HL-60 (cell line): ENCODE data around the gene CIT.

Source experiments
- CTCF ChIP-seq: IDR thresholded peaks from one replicate; pipeline ENCODE4 v1.5.1; 2011; ENCODE audit warnings: low read length, control low read depth, inconsistent platforms; ENCODE audit not compliant: insufficient read depth
- POLR2AphosphoS5 ChIP-seq: IDR thresholded peaks from 2 replicates; pipeline ENCODE4 v1.6.1; 2012; ENCODE audit warnings: low read depth

- TF ChIP-seq CTCF (no peak), POLR2AphosphoS5 (no peak)
These were observed 36.5 kb downstream of the CIT start for GRCh38 chr12:119840582-119840981.
